Activated CD8-positive, alpha-beta memory T cell treated with anti-CD3 and anti-CD28 coated beads for 24 hours (primary cell): ENCODE data around the gene SLC1A2.
"Not testable (repeated sequence)": the region's sequence is repeated elsewhere in the genome, so short reads cannot be mapped to it uniquely, and the experiment has no call there.

Source experiments
- DNase-seq: peaks from one replicate; pipeline ENCODE4 v3.0.0-alpha.2; 2020

Gene SLC1A2

GRCh38 chr11:35238882-35239281, 180.5 kb downstream of the SLC1A2 start:
- no peak for DNase-seq

GRCh38 chr11:35237860-35238715, 181.3 kb downstream of the SLC1A2 start:
- no peak for DNase-seq

- DNase-seq, result no peak
Measured at GRCh38 chr11:35237351-35237750, 182.0 kb downstream of the SLC1A2 start.

GRCh38 chr11:35236667-35237003, 182.7 kb downstream of the SLC1A2 start:
- DNase-seq, result no peak

- no peak for DNase-seq
Measured at GRCh38 chr11:35235936-35236666, 183.3 kb downstream of the SLC1A2 start.

- no peak for DNase-seq
Measured at GRCh38 chr11:35235498-35235897, 183.9 kb downstream of the SLC1A2 start.

- no peak for DNase-seq
Measured at GRCh38 chr11:35235157-35235468, 184.2 kb downstream of the SLC1A2 start.

GRCh38 chr11:35234460-35235156, 184.8 kb downstream of the SLC1A2 start:
- DNase-seq, result no peak

- DNase-seq, result no peak
Measured at GRCh38 chr11:35233518-35233917, 185.8 kb downstream of the SLC1A2 start.

- no peak for DNase-seq
Measured at GRCh38 chr11:35232891-35233330, 186.4 kb downstream of the SLC1A2 start.

GRCh38 chr11:35231076-35231860, 188.1 kb downstream of the SLC1A2 start:
- no peak for DNase-seq

GRCh38 chr11:35230388-35230787, 189.0 kb downstream of the SLC1A2 start:
- DNase-seq, result no peak

GRCh38 chr11:35228328-35228725, 191.0 kb downstream of the SLC1A2 start:
- no peak for DNase-seq

- no peak for DNase-seq
Measured at GRCh38 chr11:35227576-35228327, 191.6 kb downstream of the SLC1A2 start.

- DNase-seq, result not testable (repeated sequence)
Measured at GRCh38 chr11:35226756-35227155, 192.6 kb downstream of the SLC1A2 start.

GRCh38 chr11:35225946-35226520, 193.3 kb downstream of the SLC1A2 start:
- no peak for DNase-seq

- no peak for DNase-seq
Measured at GRCh38 chr11:35223991-35224390, 195.4 kb downstream of the SLC1A2 start.

- no peak for DNase-seq
Measured at GRCh38 chr11:35223371-35223796, 196.0 kb downstream of the SLC1A2 start.

- DNase-seq, result no peak
Measured at GRCh38 chr11:35218956-35219355, 200.4 kb downstream of the SLC1A2 start.

GRCh38 chr11:35216962-35217678, 202.2 kb downstream of the SLC1A2 start:
- no peak for DNase-seq

- DNase-seq, result no peak
Measured at GRCh38 chr11:35215945-35216344, 203.4 kb downstream of the SLC1A2 start.
